K562 (cell line): ENCODE data around the gene TAGLN3. TPM values are rescaled to one million over a fixed set of nuclear protein-coding genes. Genes with fewer than 3 reads are reported as not detected.
A peak's percentile ranks its signal among the peaks of the same experiment; 100 is the strongest.

Source experiments
- ATAC-seq: fragments of 200-7000 bp; cut with Tn5 transposase; 3 replicates; pipeline ENCODE4 v1.9.1; 2020; ENCODE audit warnings: moderate library complexity
- BruUV-seq: library from RNA; stranded (reverse); fragments of 400-500 nt; replicated peaks from 2 replicates; lab custom pipeline; 2021; lab: Mats Ljungman, UMichigan
- CTCF ChIA-PET: fragments of 300-600 bp; formaldehyde crosslinking; extraction: SDS; loops from one replicate; lab custom pipeline; 2021; ENCODE audit warnings: low intra/inter-chr PET ratio; lab: Yijun Ruan, JAX
- POLR2A ChIA-PET: fragments of 300-600, 350-650 bp; sonication (Branson Sonifier 250); formaldehyde crosslinking; extraction: SDS; loops from one replicate; lab custom pipeline; 2021; ENCODE audit warnings: antibody characterized with exemption, inconsistent platforms; lab: Yijun Ruan, JAX
- DNase-seq, 4 experiments: peaks; one replicate each; pipeline versions ENCODE4 v3.0.0 to v3.0.0-alpha.2; 2011 to 2018; ENCODE audit warnings: low spot score in 3 of 4, mixed read lengths in 3 of 4; ENCODE audit errors: extremely low read depth in 1 of 4
- FAIRE-seq: peaks from 2 replicates; lab custom pipeline; 2011; peaks lifted over from hg19 to GRCh38; lab: Jason Lieb, UNC
- H2AFZ ChIP-seq: 2 replicates; pipeline ENCODE4 v1.6.0; 2011; ENCODE audit warnings: low read depth, low read length, control low read depth, inconsistent platforms
- H3K27ac ChIP-seq: fragments of 200-600 bp; 3 replicates; pipeline ENCODE4 v1.8.0; 2011; ENCODE audit warnings: low read depth, mild to moderate bottlenecking, control low read depth, inconsistent platforms, low read length, moderate library complexity, mixed read lengths; ENCODE audit errors: extremely low read depth
- H3K27me3 ChIP-seq, 2 experiments: fragments of 300-600 bp in 1 of 2; 2 replicates in 1 of 2; 3 replicates in 1 of 2; pipeline versions ENCODE4 v1.6.0 to v1.8.0; 2011; ENCODE audit warnings: inconsistent platforms in 2 of 2, low read length in 2 of 2, mild to moderate bottlenecking in 1 of 2, mixed read lengths in 1 of 2, moderate library complexity in 1 of 2; ENCODE audit not compliant: control insufficient read depth in 2 of 2, insufficient read depth in 2 of 2
- H3K36me3 ChIP-seq: fragments of 300-600 bp; 3 replicates; pipeline ENCODE4 v1.8.0; 2011; ENCODE audit warnings: mild to moderate bottlenecking, low read length, inconsistent platforms; ENCODE audit not compliant: control insufficient read depth, insufficient read depth
- H3K4me1 ChIP-seq, 2 experiments: fragments of 200-600 bp in 1 of 2; replicated peaks in 1 of 2; 2 replicates in 1 of 2; 3 replicates in 1 of 2; pipeline versions ENCODE4 v1.5.1 to v1.8.0; 2011; ENCODE audit warnings: inconsistent platforms in 2 of 2, low read length in 2 of 2, mild to moderate bottlenecking in 1 of 2, mixed read lengths in 1 of 2, moderate library complexity in 1 of 2; ENCODE audit not compliant: control insufficient read depth in 2 of 2, insufficient read depth in 2 of 2
- H3K4me2 ChIP-seq: 2 replicates; pipeline ENCODE4 v1.6.1; 2011; ENCODE audit warnings: low read length, control low read depth, inconsistent platforms, mixed read lengths; ENCODE audit not compliant: insufficient read depth
- H3K4me3 ChIP-seq: fragments of 200-600 bp; sonication (generic), shearing (Covaris generic); 2 replicates; pipeline ENCODE4 v1.5.1; 2016; ENCODE audit warnings: control low read depth, inconsistent platforms
- H3K79me2 ChIP-seq: fragments of 200-600 bp; 3 replicates; pipeline ENCODE4 v1.8.0; 2011; ENCODE audit warnings: low read length, inconsistent platforms; ENCODE audit not compliant: control insufficient read depth, insufficient read depth
- H3K9ac ChIP-seq, 2 experiments: 2 replicates each; pipeline versions ENCODE4 v1.6.0 to v1.6.1; 2011; ENCODE audit warnings: low read depth in 2 of 2, low read length in 2 of 2, control low read depth in 1 of 2, inconsistent platforms in 1 of 2, mild to moderate bottlenecking in 1 of 2, mixed read lengths in 1 of 2; ENCODE audit not compliant: insufficient read depth in 1 of 2
- H3K9me1 ChIP-seq: one replicate; pipeline ENCODE4 v1.6.0; 2011; ENCODE audit warnings: inconsistent platforms, mild to moderate bottlenecking, low read length, moderate library complexity; ENCODE audit not compliant: control insufficient read depth, insufficient read depth
- H3K9me3 ChIP-seq: replicated peaks from 2 replicates; pipeline ENCODE4 v1.5.1; 2011; ENCODE audit warnings: low read depth, low read length, inconsistent platforms; ENCODE audit not compliant: control insufficient read depth, insufficient read depth
- H4K20me1 ChIP-seq: replicated peaks from 2 replicates; pipeline ENCODE4 v1.6.1; 2011; ENCODE audit warnings: low read length, inconsistent platforms, mixed read lengths; ENCODE audit not compliant: control insufficient read depth, insufficient read depth
- C11orf30 ChIP-seq: fragments of 450-650 bp; IDR thresholded peaks from 2 replicates; pipeline ENCODE4 v1.6.1; 2016; ENCODE audit warnings: low read depth, mild to moderate bottlenecking
- CBFA2T2 ChIP-seq: fragments of 450-650 bp; conservative IDR thresholded peaks from 2 replicates; pipeline ENCODE4 v1.6.1; 2017; ENCODE audit warnings: mild to moderate bottlenecking
- FOXJ3 ChIP-seq: sonication (generic); formaldehyde crosslinking; IDR thresholded peaks from 2 replicates; pipeline ENCODE4 v1.4.0; 2020; ENCODE audit warnings: mild to moderate bottlenecking, missing genetic modification reagents
- GABPB2 ChIP-seq: fragments of 250-450 bp; sonication (Bioruptor Pico); conservative IDR thresholded peaks from 2 replicates; pipeline ENCODE4 v1.5.1; 2021; ENCODE audit warnings: mild to moderate bottlenecking
- MAFF ChIP-seq: IDR thresholded peaks from 2 replicates; pipeline ENCODE4 v1.6.1; 2012; ENCODE audit warnings: low read length, improper control_type of control experiment
- MAFG ChIP-seq: fragments of 450-650 bp; conservative IDR thresholded peaks from 2 replicates; pipeline ENCODE4 v1.6.1; 2016; ENCODE audit warnings: missing genetic modification characterization, missing compliant biosample characterization
- MAFK ChIP-seq: IDR thresholded peaks from 2 replicates; pipeline ENCODE4 v1.6.1; 2011; ENCODE audit warnings: low read length, improper control_type of control experiment
- XRCC5 ChIP-seq: fragments of 200-400 bp; formaldehyde crosslinking; IDR thresholded peaks from 2 replicates; pipeline ENCODE4 v1.6.1; 2017; ENCODE audit warnings: low read depth, mild to moderate bottlenecking, low read length
- WGBS: fragments of 100-300 bp; shearing (Covaris generic); methylation state at CpG from one replicate; pipeline ENCODE4 v1.1.6; 2016; ENCODE audit warnings: low coverage, mixed read lengths; ENCODE audit not compliant: insufficient coverage; ENCODE audit errors: missing lambda C conversion rate; 5-methylcytosine and 5-hydroxymethylcytosine counted together
- in situ Hi-C: fragments of 300-500 bp; cut with MboI; formaldehyde crosslinking; loops from 4 replicates; pipeline ENCODE4 v1.15.0; 2018; ENCODE audit warnings: inconsistent platforms, mixed read lengths
- intact Hi-C: fragments of 100-400 bp; cut with micrococcal nuclease; formaldehyde crosslinking; loops from 2 replicates; pipeline ENCODE4 v1.14.2; 2022
- polyA plus RNA-seq, 8 experiments: library from polyadenylated mRNA; depleted of rRNA in 4 of 8; stranded (reverse) in 5 of 8; unstranded in 3 of 8; fragments of >200 nt; fragmentation: Nextera tagmentation in 2 of 8; fragmentation: Illumina TruSeq in 1 of 8; extraction: Ambion mirVana in 2 of 8; extraction: Trizol in 1 of 8; gene quantifications; 2 replicates each; pipeline versions ENCODE4 v1.2.1 to v1.2.3, GENCODE V29; 2011 to 2014; ENCODE audit warnings: inconsistent platforms in 1 of 8, missing spikeins in 1 of 8
- total RNA-seq, 7 experiments: library from RNA; depleted of rRNA in 6 of 7; stranded (reverse); fragments of >200 nt in 6 of 7; fragmentation: Illumina TruSeq in 2 of 7; extraction: Trizol in 2 of 7; gene quantifications; 2 replicates each; pipeline versions ENCODE4 v1.2.1 to v1.2.3, GENCODE V29; 2011 to 2021; ENCODE audit warnings: low replicate concordance in 1 of 7
- TF ChIP-seq, protein P1 (sequence below): fragments of 450-650 bp; formaldehyde crosslinking; IDR thresholded peaks from 2 replicates; pipeline ENCODE4 v1.4.0; 2020; ENCODE audit warnings: mild to moderate bottlenecking
- TF ChIP-seq, protein P2 (sequence below), 3 experiments: IDR thresholded peaks in 2 of 3; conservative IDR thresholded peaks in 1 of 3; 2 replicates each; pipeline ENCODE4 v1.5.1; 2011 to 2012; ENCODE audit warnings: low read length in 3 of 3, mild to moderate bottlenecking in 3 of 3, control low read depth in 2 of 3, improper control_type of control experiment in 1 of 3, inconsistent platforms in 1 of 3, low read depth in 1 of 3, mixed read lengths in 1 of 3, moderate library complexity in 1 of 3; ENCODE audit not compliant: insufficient read depth in 2 of 3

The TAGLN3 gene
- total and polyA plus RNA-seq, 9 of the 15 experiments (the other 6 are each of a cell fraction or from before 2014, with no cell fraction given): 0.06 TPM; not detected in 7

DNA sequence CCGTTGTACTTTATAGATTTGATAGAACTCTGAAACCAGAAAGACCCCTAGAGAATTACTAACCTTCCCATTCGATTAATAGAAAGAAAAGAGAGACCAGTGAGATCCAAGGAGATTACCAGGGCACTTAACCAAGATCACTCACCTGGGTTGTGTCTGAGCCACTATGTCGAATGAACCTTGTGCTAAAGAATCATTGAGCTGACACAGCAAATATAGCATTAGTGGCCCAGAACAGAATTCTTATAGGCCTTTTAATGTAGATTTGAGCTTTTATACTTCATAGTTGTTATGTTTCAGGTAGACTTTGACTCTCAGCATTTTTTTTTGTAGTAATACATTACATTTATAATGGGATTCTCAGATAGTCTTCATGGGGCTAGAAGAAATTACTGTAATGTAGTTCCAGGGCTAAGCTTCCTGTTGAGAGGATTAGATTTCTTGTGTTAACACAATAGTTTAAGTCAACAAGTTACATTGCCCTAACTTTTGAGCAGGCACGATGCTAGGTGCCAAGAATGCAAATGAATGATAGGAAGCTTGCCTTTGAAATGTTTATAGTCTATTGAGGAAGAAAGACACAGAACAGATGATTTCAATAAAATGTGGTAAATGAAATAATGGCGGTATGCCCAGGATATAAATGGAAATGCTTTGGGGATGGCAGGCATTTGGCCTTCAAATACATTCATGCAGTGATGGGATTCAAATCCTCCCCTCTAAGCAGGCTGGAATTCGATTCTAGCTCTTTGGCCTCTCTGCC lies 44.3 kb upstream of the TAGLN3 start:
- TF ChIP-seq GABPB2 (CRISPR knock-in tag): no peak
- peak; percentile 20; the same call in 1 of the 2 replicates for TF ChIP-seq MAFG (tag)
- no peak for TF ChIP-seq CBFA2T2
- TF ChIP-seq MAFK: peak; percentile 9; the same call in 1 of the 2 replicates
- peak; percentile 27; the same call in 1 of the 2 replicates for TF ChIP-seq C11orf30
- TF ChIP-seq, protein P1, sequence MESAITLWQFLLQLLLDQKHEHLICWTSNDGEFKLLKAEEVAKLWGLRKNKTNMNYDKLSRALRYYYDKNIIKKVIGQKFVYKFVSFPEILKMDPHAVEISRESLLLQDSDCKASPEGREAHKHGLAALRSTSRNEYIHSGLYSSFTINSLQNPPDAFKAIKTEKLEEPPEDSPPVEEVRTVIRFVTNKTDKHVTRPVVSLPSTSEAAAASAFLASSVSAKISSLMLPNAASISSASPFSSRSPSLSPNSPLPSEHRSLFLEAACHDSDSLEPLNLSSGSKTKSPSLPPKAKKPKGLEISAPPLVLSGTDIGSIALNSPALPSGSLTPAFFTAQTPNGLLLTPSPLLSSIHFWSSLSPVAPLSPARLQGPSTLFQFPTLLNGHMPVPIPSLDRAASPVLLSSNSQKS (CRISPR knock-in tag): no peak
- peak; percentile 28; the same call in 1 of the 2 replicates for TF ChIP-seq MAFF
- TF ChIP-seq, protein P2, sequence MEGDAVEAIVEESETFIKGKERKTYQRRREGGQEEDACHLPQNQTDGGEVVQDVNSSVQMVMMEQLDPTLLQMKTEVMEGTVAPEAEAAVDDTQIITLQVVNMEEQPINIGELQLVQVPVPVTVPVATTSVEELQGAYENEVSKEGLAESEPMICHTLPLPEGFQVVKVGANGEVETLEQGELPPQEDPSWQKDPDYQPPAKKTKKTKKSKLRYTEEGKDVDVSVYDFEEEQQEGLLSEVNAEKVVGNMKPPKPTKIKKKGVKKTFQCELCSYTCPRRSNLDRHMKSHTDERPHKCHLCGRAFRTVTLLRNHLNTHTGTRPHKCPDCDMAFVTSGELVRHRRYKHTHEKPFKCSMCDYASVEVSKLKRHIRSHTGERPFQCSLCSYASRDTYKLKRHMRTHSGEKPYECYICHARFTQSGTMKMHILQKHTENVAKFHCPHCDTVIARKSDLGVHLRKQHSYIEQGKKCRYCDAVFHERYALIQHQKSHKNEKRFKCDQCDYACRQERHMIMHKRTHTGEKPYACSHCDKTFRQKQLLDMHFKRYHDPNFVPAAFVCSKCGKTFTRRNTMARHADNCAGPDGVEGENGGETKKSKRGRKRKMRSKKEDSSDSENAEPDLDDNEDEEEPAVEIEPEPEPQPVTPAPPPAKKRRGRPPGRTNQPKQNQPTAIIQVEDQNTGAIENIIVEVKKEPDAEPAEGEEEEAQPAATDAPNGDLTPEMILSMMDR (IDR thresholded peaks at IDR 0.05 in 2 of 3, conservative IDR thresholded peaks at IDR 0.05 in 1 of 3; ENCODE audit: insufficient read depth in 2 of 3, low read depth in 1 of 3, low read length in 3 of 3): no peak
- no peak for TF ChIP-seq XRCC5
- no peak for TF ChIP-seq FOXJ3 (CRISPR knock-in tag)
- FAIRE-seq (no peak), ATAC-seq (no peak), DNase-seq (no peak)
- no TSS peak for BruUV-seq
- ChIA-PET POLR2A (interaction anchor here (0.5 kb wide), 1 partner anchor 157 kb away, joined by 3 read pairs; no protein-coding TSS in a partner anchor), CTCF (no interaction called here)
- Histone ChIP-seq H3K9me3 (no peaks in the 10 kb centered on the region), H3K9me1 (no peaks in the 10 kb centered on the region), H2AFZ (no peak overlapping the region), H3K4me2 (no peak overlapping the region), H3K36me3 (no peaks in the 10 kb centered on the region), H4K20me1 (no peaks in the 10 kb centered on the region), H3K79me2 (no peaks in the 10 kb centered on the region), H3K4me3 (no peak overlapping the region), H3K9ac (no peak overlapping the region), H3K4me1 (no peaks in the 10 kb centered on the region), H3K27me3 (0 out of 5 replicates have a peak, but pooled peaks cover 0 to 6% of the 10 kb centered on the region in 2 experiments), H3K27ac (no peak overlapping the region)
- WGBS: 0% methylated on average over 6 of the region's 6 CpGs
- in situ Hi-C loops: no loop called here
- intact Hi-C loops: no loop called here
